HL-60 (cell line): Measurements from ENCODE around the gene SOBP.

Source experiments
- CTCF ChIP-seq: IDR thresholded peaks from one replicate; pipeline ENCODE4 v1.5.1; 2011; ENCODE audit warnings: low read length, control low read depth, inconsistent platforms; ENCODE audit not compliant: insufficient read depth
- TF ChIP-seq, protein P1 (sequence below): IDR thresholded peaks from 2 replicates; pipeline ENCODE4 v1.6.1; 2012; ENCODE audit warnings: low read depth; ENCODE audit not compliant: insufficient replicate concordance

DNA sequence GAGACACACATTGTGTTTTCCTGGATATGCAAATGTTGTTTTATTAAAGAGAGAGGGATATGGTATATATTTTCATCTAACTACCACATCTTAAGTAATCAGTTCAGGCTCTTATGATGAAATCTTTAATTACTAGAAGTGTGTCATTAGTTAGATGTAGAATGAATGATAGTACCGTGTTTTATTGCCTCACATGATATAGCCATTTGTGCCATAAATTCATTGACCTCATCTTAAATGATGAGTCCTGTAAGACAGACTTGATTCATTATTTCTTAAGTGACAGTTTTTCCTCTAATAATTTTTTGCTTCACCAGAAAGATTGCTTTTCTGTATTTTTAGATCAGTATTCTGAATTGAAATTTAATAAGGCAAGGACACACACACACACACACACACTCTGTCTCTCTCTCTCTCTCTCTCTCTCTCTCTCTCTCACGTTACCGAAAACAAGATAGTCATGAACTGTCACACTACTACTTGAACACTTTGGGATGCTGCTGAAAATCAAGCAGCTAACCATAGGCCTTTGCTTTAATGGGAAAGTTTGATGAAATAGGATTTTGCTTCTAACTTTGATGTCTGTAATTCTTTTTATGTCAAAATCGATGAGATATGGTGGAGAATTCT is 140.5 kb downstream of the SOBP start:
- TF ChIP-seq, protein P1, sequence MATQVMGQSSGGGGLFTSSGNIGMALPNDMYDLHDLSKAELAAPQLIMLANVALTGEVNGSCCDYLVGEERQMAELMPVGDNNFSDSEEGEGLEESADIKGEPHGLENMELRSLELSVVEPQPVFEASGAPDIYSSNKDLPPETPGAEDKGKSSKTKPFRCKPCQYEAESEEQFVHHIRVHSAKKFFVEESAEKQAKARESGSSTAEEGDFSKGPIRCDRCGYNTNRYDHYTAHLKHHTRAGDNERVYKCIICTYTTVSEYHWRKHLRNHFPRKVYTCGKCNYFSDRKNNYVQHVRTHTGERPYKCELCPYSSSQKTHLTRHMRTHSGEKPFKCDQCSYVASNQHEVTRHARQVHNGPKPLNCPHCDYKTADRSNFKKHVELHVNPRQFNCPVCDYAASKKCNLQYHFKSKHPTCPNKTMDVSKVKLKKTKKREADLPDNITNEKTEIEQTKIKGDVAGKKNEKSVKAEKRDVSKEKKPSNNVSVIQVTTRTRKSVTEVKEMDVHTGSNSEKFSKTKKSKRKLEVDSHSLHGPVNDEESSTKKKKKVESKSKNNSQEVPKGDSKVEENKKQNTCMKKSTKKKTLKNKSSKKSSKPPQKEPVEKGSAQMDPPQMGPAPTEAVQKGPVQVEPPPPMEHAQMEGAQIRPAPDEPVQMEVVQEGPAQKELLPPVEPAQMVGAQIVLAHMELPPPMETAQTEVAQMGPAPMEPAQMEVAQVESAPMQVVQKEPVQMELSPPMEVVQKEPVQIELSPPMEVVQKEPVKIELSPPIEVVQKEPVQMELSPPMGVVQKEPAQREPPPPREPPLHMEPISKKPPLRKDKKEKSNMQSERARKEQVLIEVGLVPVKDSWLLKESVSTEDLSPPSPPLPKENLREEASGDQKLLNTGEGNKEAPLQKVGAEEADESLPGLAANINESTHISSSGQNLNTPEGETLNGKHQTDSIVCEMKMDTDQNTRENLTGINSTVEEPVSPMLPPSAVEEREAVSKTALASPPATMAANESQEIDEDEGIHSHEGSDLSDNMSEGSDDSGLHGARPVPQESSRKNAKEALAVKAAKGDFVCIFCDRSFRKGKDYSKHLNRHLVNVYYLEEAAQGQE: no peak
- no peak for TF ChIP-seq CTCF
